CD4-positive, alpha-beta T cell treated with Interleukin-6 at 100 ng/mL for 8 hours (primary cell): ENCODE measurements around the gene NCOA3.
"Not testable (repeated sequence)": the region's sequence is repeated elsewhere in the genome, so short reads cannot be mapped to it uniquely, and the experiment has no call there.

Experiments used
- DNase-seq: peaks from one replicate; pipeline ENCODE4 v3.0.0-alpha.2; 2020; ENCODE audit warnings: mixed read lengths, low spot score

Gene NCOA3

GRCh38 chr20:47561603-47562583 is 60.2 kb downstream of the NCOA3 start:
- DNase-seq: no peak

DNA sequence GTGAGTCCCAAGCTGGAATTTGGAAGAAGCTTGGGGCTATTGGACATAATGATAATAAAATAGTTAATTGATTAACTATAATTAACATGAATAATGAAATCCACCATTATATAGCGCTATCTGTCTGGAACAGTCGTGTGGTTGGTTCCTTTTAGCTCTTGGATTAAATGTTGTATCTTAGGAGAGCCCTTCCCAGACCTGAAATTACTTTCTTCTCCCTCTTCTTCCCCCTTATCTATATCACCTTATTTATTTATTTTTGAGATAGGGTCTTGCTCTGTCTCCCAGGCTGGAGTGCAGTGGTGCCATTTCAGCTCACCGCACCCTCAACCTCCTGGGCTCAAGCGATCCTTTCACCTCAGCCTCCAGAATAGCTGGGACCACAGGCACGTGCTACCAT is 64.6 kb downstream of the NCOA3 start:
- DNase-seq: no peak

DNA sequence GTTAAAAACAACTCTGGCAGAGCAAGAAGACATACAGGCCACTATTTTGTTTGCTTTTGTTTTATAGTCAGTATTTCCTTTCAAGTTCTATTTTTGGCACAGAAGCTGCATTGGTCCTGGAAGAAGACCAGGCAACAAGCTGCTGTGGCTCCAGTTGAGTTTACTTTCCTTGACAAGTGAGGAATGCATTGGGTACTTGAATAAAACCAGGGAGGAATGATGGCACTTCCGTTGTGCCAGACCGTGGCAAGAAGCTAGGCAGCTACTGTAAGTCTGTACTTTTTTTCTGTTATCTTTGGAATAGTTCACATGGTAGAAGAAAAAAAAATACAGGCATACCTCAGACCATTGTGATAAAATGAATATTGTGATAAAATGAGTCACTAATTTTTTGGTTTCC is 66.3 kb downstream of the NCOA3 start:
- DNase-seq: no peak

GRCh38 chr20:47568837-47569410 is 67.2 kb downstream of the NCOA3 start:
- DNase-seq: no peak

- DNase-seq: no peak
Measured at GRCh38 chr20:47571426-47571825, 69.7 kb downstream of the NCOA3 start.

- DNase-seq: no peak
Measured at GRCh38 chr20:47572105-47572729, 70.5 kb downstream of the NCOA3 start.

- DNase-seq: no peak
Measured at GRCh38 chr20:47573559-47573958, 71.9 kb downstream of the NCOA3 start.

DNA sequence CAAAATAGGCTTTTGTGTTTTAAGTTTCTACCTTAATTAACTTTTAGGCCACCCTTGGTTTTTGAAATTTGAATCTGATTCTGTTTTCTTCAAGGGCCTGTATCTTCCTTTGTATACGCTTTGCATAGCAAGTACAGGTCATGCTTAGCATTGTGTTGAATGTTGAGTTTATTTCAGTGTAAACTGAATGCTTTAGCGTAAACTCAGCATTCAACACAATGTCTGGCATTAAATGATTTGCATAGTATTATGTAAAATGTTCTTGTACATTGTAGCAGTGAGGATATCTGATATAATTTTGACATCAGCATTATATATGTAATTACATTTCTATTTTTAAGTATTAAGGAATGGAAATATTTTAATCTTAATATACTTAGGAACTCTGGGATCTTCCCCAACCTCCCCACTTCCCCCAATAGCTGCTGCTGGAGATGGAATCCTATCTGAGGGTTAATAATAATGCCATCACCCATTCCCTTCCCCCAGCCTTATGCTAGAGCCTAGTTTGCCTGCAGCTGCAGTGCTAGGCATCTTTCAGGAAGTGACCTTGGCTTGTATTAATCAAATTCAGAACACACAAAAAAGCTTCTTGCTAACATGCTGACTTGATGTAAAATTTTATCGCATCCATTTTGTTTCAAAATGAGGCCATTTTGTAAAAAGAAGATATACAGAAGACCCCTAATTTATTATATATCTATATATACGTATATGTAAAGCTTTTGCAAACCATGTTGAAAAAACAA is 73.1 kb downstream of the NCOA3 start:
- DNase-seq: peak; percentile 2

GRCh38 chr20:47576516-47577033 is 74.9 kb downstream of the NCOA3 start:
- DNase-seq: peak; percentile 3

GRCh38 chr20:47577314-47577713 is 75.6 kb downstream of the NCOA3 start:
- DNase-seq: no peak

DNA sequence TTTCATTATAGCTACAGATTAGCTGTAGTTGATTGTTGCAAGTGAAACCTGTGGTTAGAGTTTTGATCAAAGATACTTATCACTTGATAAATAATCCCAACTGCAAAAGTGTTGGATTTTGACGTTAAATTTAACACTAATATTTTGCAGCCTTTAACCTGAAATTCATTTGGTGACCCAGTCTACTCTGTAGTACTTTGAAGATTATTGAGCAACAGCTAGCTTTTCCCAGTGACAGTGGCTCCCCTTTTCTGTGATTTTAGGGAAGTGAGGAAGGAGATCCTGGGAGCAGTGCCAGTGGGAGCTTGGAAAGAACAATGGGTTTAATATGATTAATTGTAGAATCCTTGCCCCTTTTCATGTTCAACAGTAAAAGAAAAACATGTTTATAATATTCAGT is 76.9 kb downstream of the NCOA3 start:
- DNase-seq: no peak

- DNase-seq: not testable (repeated sequence)
Measured at GRCh38 chr20:47580686-47581085, 79.0 kb downstream of the NCOA3 start.

DNA sequence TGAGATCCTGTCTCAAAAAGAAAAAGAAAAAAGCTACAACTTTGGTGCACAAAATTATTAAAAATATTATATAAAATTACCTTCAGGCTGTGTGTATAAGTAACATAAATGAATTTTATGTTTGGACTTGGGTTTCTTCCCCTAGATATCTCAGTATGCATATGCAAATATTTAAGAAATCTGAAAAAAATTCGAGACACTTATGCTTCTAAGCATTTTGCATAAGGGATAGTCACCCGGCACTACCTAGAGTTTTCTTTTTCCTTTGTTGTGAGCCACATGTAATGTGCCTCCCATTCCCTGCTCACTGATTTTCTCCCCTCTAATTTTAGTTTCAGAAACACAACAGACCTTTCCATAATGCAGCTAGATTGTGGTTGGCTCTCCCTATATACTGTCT is 79.4 kb downstream of the NCOA3 start:
- DNase-seq: no peak

DNA sequence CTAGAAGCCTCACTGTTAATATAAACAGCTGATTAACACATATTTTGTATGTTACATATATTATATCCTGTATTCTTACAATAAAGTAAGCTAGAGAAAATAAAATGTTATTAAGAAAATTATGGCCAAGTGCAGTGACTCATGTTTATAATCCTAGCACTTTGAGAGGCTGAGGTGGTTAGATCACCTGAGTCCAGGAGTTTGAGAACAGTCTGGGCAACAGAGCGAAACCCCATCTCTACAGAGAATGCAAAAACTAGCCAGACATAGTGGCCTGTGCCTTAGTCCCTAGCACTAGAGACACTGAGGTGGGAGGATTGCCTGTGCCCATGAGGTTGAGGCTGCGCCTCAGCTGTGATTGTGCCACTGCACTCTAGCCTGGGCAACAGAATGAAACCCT is 81.9 kb downstream of the NCOA3 start:
- no peak for DNase-seq

DNA sequence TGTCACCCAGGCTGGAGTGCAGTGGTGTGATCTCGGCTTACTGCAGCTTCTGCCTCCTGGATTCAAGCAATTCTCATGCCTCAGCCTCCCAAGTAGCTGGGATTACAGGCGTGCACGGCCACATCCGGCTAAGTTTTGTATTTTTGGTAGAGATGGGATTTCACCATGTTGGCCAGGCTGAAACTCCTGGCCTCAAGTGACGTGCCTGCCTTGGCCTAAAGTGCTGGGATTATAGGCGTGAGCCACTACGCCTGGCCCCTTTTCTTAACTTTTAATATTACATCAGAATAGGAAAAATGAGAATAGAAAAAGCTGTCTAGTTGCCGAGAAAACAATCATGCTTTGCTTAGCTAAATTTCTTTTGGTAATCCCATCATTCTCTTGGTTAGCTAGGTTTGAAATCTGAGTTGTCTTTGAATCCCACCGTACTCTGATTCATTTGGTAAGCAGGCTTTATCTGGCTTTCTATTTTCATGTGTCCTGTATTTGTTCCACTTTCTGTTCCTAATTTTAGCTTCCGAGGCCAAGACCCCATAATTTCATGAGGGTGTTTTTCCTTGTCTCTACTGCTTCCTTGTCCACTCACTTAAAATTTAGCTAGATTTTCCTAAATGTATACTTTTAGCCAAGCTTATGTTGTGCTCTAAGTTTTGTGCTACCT is 83.5 kb downstream of the NCOA3 start:
- no peak for DNase-seq

GRCh38 chr20:47586649-47587294 is 85.1 kb downstream of the NCOA3 start:
- no peak for DNase-seq

GRCh38 chr20:47588158-47588557 is 86.5 kb downstream of the NCOA3 start:
- no peak for DNase-seq

- no peak for DNase-seq
Measured at GRCh38 chr20:47591231-47591630, 89.5 kb downstream of the NCOA3 start.

DNA sequence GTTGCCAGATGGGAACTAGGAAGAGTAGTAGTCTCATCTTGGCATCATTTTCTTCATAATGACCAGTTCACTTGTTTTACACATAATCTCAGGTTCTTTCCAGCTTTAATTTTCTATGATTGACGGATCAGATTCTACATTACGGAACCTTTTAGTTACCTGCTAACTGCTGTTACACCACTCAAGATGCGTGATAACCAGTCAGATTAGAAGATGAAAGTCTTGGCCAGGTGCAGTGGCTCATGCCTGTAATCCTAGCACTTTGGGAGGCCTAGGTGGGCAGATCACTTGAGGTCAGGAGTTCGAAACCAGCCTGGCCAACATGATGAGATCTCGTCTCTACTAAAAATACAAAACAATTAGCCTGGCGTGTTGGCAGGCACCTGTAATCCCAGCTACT is 92.5 kb downstream of the NCOA3 start:
- DNase-seq: no peak

DNA sequence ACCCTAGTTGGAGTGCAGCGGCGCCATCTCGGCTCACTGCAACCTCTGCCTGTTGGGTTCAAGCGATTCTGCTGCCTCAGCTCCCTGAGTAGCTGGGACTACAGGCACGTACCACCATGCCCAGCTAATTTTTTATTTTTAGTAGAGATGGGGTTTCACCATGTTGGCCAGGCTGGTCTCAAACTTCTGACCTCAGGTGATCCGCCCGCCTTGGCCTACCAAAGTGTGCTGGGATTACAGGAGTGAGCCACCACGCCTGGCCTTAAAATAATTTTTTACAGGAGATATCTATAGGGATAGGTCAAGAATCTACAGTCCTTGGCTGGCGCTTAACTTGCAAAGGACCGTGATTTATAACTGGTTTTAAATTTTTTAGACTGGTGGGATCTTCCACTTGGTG is 93.5 kb downstream of the NCOA3 start:
- not testable (repeated sequence) for DNase-seq

GRCh38 chr20:47596003-47596571 is 94.4 kb downstream of the NCOA3 start:
- no peak for DNase-seq
